ENCODE measurements around the gene CPNE7.
"Not testable (repeated sequence)": the region's sequence is repeated elsewhere in the genome, so short reads cannot be mapped to it uniquely, and the experiment has no call there.

CPNE7 gene

GRCh38 chr16:89624777-89625761 is 49.5 kb downstream of the CPNE7 start:
- DNase-seq: no peak

DNA sequence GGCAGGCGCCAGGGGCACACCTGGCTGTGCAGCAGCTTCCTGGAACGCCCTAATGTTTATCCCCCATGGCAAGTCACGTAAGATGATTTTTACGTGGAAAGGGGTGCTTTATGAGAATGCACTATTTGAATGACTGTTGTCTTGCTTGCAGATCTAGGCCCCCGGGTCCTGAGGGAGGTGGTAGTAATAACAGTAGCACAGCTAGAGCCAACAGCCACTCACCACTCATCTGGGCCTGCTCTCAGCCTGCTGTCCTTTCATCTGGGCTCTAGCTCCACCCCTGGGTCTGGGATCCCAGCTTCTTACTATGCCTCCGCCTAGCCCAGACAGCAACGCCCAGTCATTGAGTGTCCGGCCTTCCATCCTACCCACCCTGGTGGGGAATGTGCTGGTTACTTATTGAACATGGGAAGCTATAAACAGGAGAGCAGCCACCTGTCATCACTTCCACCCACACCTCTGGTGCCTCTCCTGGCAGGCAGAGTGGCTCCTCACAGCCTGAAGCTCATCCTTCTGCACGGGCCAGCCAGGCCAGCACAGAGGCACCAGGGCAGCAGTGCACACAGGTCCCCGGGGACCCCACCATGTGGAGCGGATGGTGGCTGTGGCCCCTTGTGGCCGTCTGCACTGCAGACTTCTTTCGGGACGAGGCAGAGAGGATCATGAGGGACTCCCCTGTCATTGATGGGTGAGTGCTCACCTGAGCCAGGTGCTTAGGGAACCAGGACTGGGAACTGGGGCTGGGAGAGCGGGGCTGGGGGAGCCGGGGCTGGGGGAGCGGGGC is 54.5 kb downstream of the CPNE7 start:
- no peak for DNase-seq

DNA sequence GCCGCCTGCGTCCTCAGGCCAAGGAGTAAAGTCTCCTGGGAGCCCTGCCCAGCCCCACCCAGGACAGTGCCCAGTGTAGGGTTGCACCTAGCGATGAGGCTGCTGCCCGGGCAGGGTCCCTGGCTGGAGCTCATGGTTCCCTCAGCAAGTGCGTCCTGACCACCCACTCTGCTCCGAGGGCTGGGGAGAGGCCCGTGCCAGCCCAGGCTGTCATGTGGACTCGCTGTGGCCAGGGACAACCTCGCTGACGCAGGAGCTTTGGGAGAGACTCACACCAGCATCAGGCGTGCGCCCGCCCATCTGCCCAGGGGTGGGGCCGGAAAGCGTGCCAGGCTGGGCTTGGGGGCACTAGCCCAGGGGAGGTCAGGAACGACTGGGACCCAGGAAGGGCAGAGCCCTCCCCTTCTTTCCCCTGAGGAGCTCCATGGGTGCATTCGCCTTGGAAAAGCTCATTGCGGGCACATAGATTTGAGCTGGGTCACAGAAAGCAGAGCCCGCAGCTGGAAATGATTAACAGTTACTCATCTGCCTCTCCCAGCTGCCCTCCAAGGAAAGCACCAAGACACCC is 57.6 kb downstream of the CPNE7 start:
- no peak for DNase-seq

- not testable (repeated sequence) for DNase-seq
Observed at GRCh38 chr16:89634463-89635385, 59.2 kb downstream of the CPNE7 start.

GRCh38 chr16:89636663-89637062 is 61.1 kb downstream of the CPNE7 start:
- no peak for DNase-seq

GRCh38 chr16:89637379-89637778 is 61.8 kb downstream of the CPNE7 start:
- no peak for DNase-seq

- DNase-seq: no peak
Observed at GRCh38 chr16:89638455-89638854, 62.9 kb downstream of the CPNE7 start.

DNA sequence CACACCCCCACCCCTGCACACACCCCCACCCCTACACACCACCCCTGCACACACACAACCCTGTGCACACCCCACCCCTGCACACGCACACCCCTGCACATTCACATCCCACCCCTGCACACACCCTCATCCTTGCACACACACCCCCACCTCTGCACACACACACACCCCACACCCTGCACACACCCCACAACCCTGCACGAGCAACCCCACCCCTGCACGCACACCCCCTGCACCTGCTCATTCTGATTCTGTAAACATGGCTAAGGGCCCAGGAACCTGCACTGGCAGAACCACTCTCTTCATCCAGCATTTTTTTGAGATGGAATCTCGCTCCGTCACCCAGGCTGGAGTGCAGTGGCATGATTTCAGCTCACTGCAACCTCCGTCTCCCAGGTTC is 63.8 kb downstream of the CPNE7 start:
- no peak for DNase-seq

DNA sequence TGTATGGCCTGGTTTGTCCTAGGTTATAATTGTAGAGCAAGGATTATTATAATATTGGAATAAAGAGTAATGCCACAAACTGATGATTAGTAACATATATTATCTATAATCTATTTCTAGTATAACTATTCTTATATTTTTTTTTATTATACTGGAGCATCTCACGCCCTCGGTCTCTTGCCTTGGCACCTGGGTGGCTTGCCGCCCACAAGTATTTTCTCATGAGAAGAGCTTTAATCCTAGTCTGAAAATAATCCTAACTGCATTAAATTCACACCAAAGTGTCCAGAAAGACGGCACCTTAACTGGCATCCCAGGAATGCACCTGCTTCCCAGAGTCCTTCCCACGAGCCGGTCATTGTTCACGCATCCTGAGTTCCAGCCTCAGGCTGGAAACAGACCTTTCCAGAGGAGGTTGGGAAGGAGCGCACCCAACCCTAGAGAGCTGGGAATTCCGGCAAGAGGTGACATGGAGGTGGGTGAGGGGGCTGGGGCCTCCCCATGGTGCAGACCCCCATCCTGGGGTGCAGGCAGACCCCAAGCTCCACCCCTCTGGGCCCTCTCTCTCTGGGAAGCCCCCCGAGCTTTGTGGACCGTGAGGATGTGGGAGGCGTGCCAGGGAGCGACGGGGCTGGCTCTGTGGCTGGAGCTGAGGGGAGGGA is 66.0 kb downstream of the CPNE7 start:
- DNase-seq: no peak

DNA sequence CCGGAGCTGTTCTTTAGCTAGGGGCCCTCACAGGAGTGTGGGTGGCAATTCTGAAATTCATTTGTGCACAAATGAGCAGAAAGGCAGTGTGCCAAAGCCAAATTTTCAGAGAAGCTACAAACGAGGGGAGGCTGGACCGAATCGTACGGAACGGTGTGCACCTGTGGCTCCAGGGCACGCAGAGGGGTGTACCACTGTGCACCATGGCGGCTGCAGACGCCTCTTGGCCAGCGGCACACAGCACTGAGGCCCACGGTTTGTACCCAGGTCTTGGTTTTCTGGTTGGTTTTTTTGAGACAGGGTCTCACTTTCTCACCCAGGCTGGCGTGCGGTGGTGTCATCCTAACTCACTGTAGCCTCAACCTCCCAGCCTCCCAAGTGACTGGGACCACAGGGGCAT is 67.0 kb downstream of the CPNE7 start:
- no peak for DNase-seq

DNA sequence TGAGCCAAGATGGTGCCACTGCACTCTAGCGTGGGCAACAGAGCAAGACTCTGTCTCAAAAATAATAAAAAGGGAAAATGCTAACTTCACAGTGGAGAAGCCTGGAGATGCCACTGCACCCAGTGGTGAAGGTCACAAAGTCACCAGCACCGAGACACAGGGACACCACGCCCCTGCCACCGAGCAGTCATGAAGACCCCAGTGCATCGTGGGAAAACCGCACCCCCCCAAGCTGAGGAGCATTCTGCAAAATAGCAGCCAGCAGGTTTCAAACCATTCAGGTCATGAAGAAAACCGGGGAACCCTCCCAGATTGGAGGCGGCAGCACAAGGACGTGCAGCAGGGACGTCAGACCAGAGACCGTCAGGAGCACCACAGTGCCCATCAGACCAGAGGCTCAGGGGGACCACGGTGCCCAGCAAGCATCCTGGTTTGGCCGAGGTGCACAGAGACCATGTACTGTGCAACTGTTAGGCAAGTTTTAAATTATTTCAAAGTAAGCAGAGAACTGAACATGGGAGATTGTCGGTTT is 68.3 kb downstream of the CPNE7 start:
- DNase-seq: no peak

- DNase-seq: no peak
Observed at GRCh38 chr16:89645122-89645521, 69.6 kb downstream of the CPNE7 start.

DNA sequence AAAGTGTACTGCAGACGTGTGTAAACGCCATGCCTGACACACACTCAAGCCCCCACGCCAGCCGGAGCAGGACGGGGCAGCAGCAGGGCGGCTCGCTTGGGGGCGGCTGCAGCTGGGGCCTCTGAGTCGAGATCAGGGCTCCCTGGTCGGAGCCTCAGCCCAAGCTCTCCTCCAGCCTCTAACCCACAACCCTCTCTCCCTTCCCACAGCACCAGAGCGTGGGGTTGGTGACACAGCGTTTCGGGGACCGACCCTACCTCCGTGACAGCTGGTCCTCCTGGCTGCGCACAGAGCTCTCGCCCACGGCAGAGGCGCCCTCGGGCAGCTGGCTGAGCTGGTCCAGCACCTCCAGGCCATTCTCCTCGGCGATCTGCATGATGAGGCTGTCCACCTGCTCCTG is 70.7 kb downstream of the CPNE7 start:
- DNase-seq: no peak
